PC-9 (cell line): ENCODE data around the gene NFATC1.

Experiments
- EZH2 ChIP-seq: fragments of 200-600 bp; sonication (generic); IDR thresholded peaks from 2 replicates; pipeline ENCODE4 v1.8.0; 2017; ENCODE audit warnings: antibody characterized with exemption, low read depth
- TF ChIP-seq, protein P1 (sequence below): fragments of 200-600 bp; sonication (generic); conservative IDR thresholded peaks from 2 replicates; pipeline ENCODE4 v1.6.1; 2017; ENCODE audit warnings: mixed run types, antibody characterized with exemption, mild to moderate bottlenecking, moderate library complexity

DNA sequence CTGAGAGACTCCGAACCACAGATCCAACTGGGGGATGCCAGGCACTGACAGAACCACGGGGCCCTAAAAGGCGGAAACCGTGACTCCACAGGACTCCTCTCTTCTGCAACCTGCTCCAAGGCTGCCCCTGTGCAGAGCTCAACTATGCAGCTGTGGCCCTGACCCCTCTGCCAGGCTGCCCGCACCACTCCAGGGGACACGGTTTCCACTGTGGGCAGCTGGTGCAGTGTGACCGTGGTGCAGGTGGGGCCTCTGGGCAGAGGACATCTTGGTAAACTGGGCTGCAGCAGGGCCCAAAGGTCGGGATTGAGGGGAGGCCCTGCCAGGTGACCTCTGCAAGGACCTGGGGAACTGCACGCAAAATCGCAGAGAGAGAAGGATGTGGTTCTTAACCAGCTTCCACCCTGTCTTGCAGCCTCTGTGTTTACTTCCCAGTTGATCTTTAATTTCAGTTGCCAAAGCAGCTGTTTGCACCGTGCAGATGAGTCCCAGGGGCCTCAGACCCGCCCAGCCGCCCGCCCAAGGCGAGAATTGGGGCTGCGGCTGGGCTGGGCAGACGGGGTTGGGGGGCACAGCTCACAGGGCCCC is 179.3 kb downstream of the NFATC1 start:
- TF ChIP-seq, protein P1, sequence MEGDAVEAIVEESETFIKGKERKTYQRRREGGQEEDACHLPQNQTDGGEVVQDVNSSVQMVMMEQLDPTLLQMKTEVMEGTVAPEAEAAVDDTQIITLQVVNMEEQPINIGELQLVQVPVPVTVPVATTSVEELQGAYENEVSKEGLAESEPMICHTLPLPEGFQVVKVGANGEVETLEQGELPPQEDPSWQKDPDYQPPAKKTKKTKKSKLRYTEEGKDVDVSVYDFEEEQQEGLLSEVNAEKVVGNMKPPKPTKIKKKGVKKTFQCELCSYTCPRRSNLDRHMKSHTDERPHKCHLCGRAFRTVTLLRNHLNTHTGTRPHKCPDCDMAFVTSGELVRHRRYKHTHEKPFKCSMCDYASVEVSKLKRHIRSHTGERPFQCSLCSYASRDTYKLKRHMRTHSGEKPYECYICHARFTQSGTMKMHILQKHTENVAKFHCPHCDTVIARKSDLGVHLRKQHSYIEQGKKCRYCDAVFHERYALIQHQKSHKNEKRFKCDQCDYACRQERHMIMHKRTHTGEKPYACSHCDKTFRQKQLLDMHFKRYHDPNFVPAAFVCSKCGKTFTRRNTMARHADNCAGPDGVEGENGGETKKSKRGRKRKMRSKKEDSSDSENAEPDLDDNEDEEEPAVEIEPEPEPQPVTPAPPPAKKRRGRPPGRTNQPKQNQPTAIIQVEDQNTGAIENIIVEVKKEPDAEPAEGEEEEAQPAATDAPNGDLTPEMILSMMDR: no peak
- TF ChIP-seq EZH2: no peak
